ENCODE results near the gene WBP1L. TPM values are rescaled to one million over a fixed set of nuclear protein-coding genes. Genes with fewer than 3 reads are reported as not detected.

Gene WBP1L
- polyA plus RNA-seq, 3 donors: 24.8 to 43.0 (median 38.3) TPM

DNA sequence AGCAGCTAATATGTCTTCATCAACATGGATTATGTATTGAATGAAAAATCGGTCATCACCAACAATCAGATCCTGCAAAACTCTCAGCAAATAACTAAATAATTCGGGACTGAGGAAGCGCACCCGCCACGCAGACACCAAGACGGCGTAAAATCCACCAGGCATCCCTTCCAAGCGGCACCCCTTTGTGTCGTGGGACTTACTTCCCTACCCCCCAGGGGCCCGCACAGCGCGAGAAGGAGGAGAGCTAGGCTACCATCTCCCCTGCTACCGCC is 30.3 kb upstream of the WBP1L start:
- Histone ChIP-seq H3K79me2 (ENCODE audit: insufficient read depth, low read length) (peaks cover 39% of the 10 kb centered on the region), H3K27ac (ENCODE audit: low read depth in 1 of 2, low read length in 2 of 2) (peak overlapping the region; percentile 79 to 95), H4K20me1 (ENCODE audit: insufficient read depth, low read length) (no peaks in the 10 kb centered on the region), H3K9me3 (replicated peaks in 1 of 2; ENCODE audit: control insufficient read depth in 1 of 2, insufficient read depth in 1 of 2, low read length in 2 of 2) (no peaks in the 10 kb centered on the region), H3K36me3 (replicated peaks in 1 of 2; ENCODE audit: control insufficient read depth in 1 of 2, insufficient read depth in 2 of 2, low read length in 2 of 2) (no peaks in the 10 kb centered on the region), H3K4me1 (ENCODE audit: control insufficient read depth in 1 of 2, insufficient read depth in 2 of 2, low read length in 2 of 2) (peaks cover 14 to 24% of the 10 kb centered on the region in 2 donors), H3K4me3 (replicated peaks in 1 of 3; ENCODE audit: low read depth in 2 of 3, low read length in 3 of 3) (peak overlapping the region; percentile 84 to 98 (median 89)), H3K9ac (ENCODE audit: insufficient read depth, low read length, poor library complexity, severe bottlenecking) (peak overlapping the region; percentile 96), H2AFZ (ENCODE audit: insufficient read depth, low read depth, low read length, poor library complexity, severe bottlenecking) (peak overlapping the region; percentile 99), H3K27me3 (ENCODE audit: control insufficient read depth in 2 of 2, insufficient read depth in 2 of 2, low read length in 2 of 2) (no peaks in the 10 kb centered on the region), H3K4me2 (replicated peaks; ENCODE audit: extremely low read depth, low read length, poor library complexity, severe bottlenecking) (peak overlapping the region; percentile 85)
- 0% methylated on average over 11 of the region's 13 CpGs for WGBS (ENCODE audit: insufficient coverage)
- Mint-ChIP-seq H3K4me1 (peaks cover 26% of the 10 kb centered on the region), H3K36me3 (no peaks in the 10 kb centered on the region), H3K9me3 (peaks cover 0 to 1% (median 0%) of the 10 kb centered on the region in 7 donors), H3K27ac (peak overlapping the region; percentile 63 to 94 (median 93)), H3K27me3 (ENCODE audit: low read depth in 3 of 3) (peaks cover 0 to 3% (median 2%) of the 10 kb centered on the region in 3 donors), H3K4me3 (peak overlapping the region; percentile 98)
- intact Hi-C loops (cut with micrococcal nuclease): loop anchor here in 1 of 2 donors (5.0 kb wide), 1 partner anchor 66 kb away; no protein-coding TSS in a partner anchor
- TF ChIP-seq, protein P1, sequence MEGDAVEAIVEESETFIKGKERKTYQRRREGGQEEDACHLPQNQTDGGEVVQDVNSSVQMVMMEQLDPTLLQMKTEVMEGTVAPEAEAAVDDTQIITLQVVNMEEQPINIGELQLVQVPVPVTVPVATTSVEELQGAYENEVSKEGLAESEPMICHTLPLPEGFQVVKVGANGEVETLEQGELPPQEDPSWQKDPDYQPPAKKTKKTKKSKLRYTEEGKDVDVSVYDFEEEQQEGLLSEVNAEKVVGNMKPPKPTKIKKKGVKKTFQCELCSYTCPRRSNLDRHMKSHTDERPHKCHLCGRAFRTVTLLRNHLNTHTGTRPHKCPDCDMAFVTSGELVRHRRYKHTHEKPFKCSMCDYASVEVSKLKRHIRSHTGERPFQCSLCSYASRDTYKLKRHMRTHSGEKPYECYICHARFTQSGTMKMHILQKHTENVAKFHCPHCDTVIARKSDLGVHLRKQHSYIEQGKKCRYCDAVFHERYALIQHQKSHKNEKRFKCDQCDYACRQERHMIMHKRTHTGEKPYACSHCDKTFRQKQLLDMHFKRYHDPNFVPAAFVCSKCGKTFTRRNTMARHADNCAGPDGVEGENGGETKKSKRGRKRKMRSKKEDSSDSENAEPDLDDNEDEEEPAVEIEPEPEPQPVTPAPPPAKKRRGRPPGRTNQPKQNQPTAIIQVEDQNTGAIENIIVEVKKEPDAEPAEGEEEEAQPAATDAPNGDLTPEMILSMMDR (IDR thresholded peaks at IDR 0.05): no peak
- peak; percentile 67 to 77 (median 75) for DNase-seq

DNA sequence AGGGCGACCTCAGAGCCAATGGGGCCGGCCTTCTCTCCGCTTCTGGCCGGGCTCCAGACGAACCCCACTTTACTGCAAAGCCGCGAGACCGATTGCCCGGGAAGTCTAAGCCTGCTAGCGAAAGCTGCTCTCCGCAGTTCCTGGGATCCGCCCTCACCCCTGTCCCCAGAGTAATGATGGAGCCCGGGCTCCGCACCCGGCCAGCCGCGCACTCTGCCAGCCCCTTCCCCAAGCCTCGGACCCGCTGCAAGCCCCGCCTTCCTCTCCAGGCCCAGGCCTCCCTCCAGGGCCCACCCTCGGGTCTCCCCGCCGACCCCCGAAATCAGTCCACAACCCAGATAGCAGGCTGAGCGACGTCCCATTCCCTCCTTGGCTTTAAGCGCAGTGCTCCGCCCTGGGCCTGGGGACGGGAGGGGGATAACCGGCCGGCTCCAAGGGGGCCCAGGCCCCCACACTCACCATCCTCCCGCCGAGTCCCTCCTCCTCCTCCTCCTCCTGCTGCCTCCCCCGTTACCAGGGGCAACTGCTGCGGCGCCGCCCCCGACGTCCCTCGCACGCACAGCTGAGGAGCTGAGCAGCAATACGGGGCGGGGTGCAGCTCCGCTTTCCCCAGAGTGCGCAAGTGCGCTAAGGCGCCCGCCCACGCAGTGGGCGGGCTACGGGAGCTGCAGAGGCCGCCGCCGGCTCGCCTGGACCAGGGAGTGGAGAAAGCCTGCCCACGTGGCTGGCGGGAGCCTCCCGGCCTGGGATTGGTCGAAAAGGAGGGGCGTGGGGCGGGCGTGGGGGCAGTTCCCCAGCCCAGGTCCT is 29.7 kb upstream of the WBP1L start, which contains the start of gene ARL3:
Gene ARL3 (minus strand): TSS at position 584 of the 807 bp plus-strand sequence. CDS start 122 bp downstream, at position 462.
- TF ChIP-seq, protein P1 (IDR thresholded peaks at IDR 0.05): peak; percentile 73
- Mint-ChIP-seq H3K9me3 (peaks cover 0 to 1% (median 0%) of the 10 kb centered on the region in 7 donors), H3K27me3 (ENCODE audit: low read depth in 3 of 3) (peaks cover 0 to 3% (median 2%) of the 10 kb centered on the region in 3 donors), H3K27ac (peak within 1 kb of the TSS; percentile 65 to 94 (median 93)), H3K36me3 (no peaks in the 10 kb centered on the region), H3K4me1 (peaks cover 29% of the 10 kb centered on the region), H3K4me3 (peak within 1 kb of the TSS; percentile 98)
- peaks cover 39% of the 10 kb centered on the region for H3K79me2 ChIP-seq (ENCODE audit: insufficient read depth, low read length)
- DNase-seq: peak; percentile 95 to 98 (median 96)
- H3K4me1 ChIP-seq (ENCODE audit: control insufficient read depth in 1 of 2, insufficient read depth in 2 of 2, low read length in 2 of 2): peaks cover 14 to 27% of the 10 kb centered on the region in 2 donors
- H4K20me1 ChIP-seq (ENCODE audit: insufficient read depth, low read length): no peaks in the 10 kb centered on the region
- H3K9ac ChIP-seq (ENCODE audit: insufficient read depth, low read length, poor library complexity, severe bottlenecking): peak within 1 kb of the TSS; percentile 96
- H3K4me2 ChIP-seq (replicated peaks; ENCODE audit: extremely low read depth, low read length, poor library complexity, severe bottlenecking): peak within 1 kb of the TSS; percentile 85
- peak within 1 kb of the TSS; percentile 79 to 95 for H3K27ac ChIP-seq (ENCODE audit: low read depth in 1 of 2, low read length in 2 of 2)
- under 1% methylated on average over 62 of the region's 62 CpGs for WGBS (ENCODE audit: insufficient coverage)
- intact Hi-C loops (cut with micrococcal nuclease): loop anchor here in 1 of 2 donors (5.0 kb wide), 1 partner anchor 67 kb away; no protein-coding TSS in a partner anchor
- no peaks in the 10 kb centered on the region for H3K27me3 ChIP-seq (ENCODE audit: control insufficient read depth in 2 of 2, insufficient read depth in 2 of 2, low read length in 2 of 2)
- no peaks in the 10 kb centered on the region for H3K36me3 ChIP-seq (replicated peaks in 1 of 2; ENCODE audit: control insufficient read depth in 1 of 2, insufficient read depth in 2 of 2, low read length in 2 of 2)
- peak within 1 kb of the TSS; percentile 84 to 98 (median 89) for H3K4me3 ChIP-seq (replicated peaks in 1 of 3; ENCODE audit: low read depth in 2 of 3, low read length in 3 of 3)
- H2AFZ ChIP-seq (ENCODE audit: insufficient read depth, low read depth, low read length, poor library complexity, severe bottlenecking): peak within 1 kb of the TSS; percentile 99
- H3K9me3 ChIP-seq (replicated peaks in 1 of 2; ENCODE audit: control insufficient read depth in 1 of 2, insufficient read depth in 1 of 2, low read length in 2 of 2): no peaks in the 10 kb centered on the region

Measured in CD14-positive monocyte (primary cell).